ENCODE measurements around the gene NPHP4.
"Not testable (repeated sequence)": the region's sequence is repeated elsewhere in the genome, so short reads cannot be mapped to it uniquely, and the experiment has no call there.

NPHP4 gene

GRCh38 chr1:5908461-5909375, 83.5 kb downstream of the NPHP4 start:
- DNase-seq: no peak

GRCh38 chr1:5907966-5908365, 84.3 kb downstream of the NPHP4 start:
- no peak for DNase-seq

- DNase-seq: no peak
Observed at GRCh38 chr1:5907386-5907785, 84.8 kb downstream of the NPHP4 start.

- no peak for DNase-seq
Observed at GRCh38 chr1:5906966-5907365, 85.3 kb downstream of the NPHP4 start.

DNA sequence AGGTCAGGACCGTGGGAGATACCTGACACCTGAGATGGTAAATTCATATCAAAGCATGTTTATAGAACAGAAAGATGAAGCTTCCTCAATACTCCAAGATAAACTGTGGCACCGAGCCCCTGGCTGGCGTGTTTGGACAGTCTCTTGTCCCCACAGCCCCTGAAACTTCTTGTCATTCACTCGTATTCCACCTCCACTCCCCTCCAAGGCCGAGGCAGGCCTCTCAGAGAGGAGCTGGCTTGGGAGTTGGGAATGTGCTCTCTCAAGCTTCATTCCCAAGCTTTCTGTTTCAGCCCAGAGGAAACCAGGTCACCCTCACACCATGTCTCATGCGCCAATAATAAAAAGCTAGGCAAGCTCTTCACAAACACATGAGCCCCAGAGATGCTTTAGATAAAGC, 86.1 kb downstream of the NPHP4 start:
- DNase-seq: peak; percentile 13

DNA sequence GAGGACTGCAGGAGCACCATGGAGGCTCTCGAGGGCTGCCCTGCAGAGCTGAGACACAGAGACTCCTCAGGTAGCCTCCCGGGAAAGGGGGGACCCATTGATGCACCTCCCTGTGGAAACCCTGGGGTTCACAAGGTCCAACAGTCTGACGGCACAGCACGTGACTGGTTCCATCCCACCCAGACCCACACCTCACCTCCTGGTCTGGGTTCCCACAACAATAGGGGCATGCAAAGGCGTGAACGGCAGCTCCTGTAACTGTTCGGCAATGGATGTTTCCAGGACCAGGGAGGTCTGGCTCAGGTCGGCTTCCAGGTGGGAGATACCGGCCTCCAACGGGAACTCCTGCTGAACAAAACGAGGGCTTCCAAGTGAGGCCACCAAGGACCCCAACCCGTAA, 86.8 kb downstream of the NPHP4 start:
- DNase-seq: no peak

DNA sequence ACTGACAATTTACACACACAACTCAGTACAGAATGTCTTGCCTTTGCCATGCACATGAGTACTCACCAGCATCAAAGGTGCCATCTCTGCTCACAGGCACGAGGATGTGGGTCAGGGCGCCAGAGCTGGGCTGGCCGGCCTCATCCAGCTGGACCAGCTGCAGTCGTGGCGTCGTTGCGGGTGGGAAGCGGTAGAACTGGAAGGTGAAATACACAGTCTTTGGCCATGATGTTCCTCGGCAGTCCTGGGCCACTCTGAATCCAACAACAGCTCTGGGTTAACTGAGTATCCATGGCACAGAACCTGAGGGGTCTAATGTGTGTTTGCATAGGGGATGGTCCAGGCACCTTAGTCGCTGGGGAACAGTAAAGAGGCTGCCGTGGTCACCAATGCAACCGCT, 87.7 kb downstream of the NPHP4 start:
- DNase-seq: no peak

DNA sequence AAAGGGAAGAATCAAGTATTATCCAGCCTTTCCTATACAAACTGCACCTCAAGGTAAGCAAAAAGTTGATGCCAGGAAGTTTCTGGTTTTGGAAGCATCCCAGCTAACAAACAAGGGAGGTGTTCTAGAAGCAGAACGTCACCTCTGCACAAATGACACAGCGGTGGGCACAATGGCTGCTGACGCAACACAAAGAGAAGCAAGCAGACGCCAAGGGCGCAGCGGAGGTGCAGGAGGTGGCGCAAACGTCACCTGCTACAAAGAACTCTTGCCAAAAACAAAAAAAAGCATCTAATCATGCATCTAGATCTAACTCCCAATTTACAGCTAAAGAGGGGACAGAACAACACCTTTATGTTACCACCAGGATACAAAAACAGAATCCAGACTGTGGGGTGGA, 88.5 kb downstream of the NPHP4 start:
- no peak for DNase-seq

GRCh38 chr1:5903031-5903430, 89.2 kb downstream of the NPHP4 start:
- DNase-seq: no peak

GRCh38 chr1:5901841-5902240, 90.4 kb downstream of the NPHP4 start:
- DNase-seq: no peak

DNA sequence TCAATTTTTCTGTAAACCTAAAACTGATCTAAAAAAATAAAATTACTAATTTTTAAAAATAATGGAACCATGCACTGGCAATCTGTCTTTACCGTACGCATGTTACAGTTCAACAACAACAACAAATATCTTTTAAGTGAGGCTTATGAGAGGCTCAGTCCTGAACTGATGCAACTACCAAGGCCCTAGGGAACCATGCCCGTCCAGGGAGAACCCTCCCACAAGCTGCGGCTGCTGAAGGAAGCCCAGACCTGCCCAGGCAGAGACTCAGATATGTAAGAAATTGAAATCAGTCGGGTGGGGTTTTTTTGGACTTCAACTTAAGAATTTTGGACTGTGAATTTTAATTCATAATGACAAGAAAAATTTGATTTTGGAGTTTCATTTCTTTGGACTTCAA, 91.1 kb downstream of the NPHP4 start:
- DNase-seq: no peak

DNA sequence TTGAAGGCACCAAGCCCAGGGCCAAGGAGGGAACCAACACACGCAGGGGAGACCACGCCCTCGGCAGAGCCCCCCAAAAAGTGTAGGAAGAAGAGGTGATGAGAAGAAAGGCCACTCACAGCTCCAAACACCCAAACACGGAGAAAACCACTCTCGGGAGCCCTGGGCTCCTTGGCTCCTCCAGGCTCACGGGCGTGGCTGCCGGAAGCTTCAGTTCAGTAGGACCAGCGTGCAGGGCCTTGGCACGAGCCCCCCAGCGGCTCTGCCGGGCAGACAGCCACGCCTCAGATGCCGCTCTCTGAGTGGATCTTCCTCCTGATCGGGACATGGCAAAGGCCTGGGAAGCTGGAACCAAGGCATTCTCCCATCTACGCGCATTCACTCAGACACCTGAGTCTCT, 94.0 kb downstream of the NPHP4 start:
- DNase-seq: no peak

- DNase-seq: no peak
Observed at GRCh38 chr1:5896706-5897660, 95.2 kb downstream of the NPHP4 start.

GRCh38 chr1:5895446-5896406, 96.5 kb downstream of the NPHP4 start:
- no peak for DNase-seq

- DNase-seq: not testable (repeated sequence)
Observed at GRCh38 chr1:5893699-5894278, 98.4 kb downstream of the NPHP4 start.

DNA sequence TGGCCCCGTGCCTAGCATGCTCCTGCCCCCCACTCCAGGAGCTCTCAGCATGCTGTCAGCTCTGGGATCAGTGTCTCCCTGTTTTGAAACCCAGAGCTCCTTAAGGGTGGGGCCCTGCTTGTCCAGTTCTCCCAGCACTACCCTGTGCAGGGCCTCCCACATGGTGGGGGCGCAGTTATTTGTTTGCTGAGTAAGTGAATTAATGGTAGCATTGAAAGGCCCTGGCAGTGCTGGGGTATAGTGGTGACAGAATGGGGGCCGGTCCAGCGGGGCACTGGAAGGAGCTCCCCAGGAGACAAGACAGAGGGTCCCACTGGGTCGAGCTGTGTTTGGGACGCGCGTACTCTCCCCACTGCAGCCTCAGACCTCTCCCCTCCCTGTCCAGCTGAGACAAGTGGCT, 99.9 kb downstream of the NPHP4 start:
- DNase-seq: no peak

GRCh38 chr1:5891736-5892135, 100.5 kb downstream of the NPHP4 start:
- no peak for DNase-seq

GRCh38 chr1:5891137-5891536, 101.1 kb downstream of the NPHP4 start:
- no peak for DNase-seq

GRCh38 chr1:5890346-5891106, 101.7 kb downstream of the NPHP4 start:
- DNase-seq: no peak

GRCh38 chr1:5889901-5890300, 102.3 kb downstream of the NPHP4 start:
- DNase-seq: no peak

DNA sequence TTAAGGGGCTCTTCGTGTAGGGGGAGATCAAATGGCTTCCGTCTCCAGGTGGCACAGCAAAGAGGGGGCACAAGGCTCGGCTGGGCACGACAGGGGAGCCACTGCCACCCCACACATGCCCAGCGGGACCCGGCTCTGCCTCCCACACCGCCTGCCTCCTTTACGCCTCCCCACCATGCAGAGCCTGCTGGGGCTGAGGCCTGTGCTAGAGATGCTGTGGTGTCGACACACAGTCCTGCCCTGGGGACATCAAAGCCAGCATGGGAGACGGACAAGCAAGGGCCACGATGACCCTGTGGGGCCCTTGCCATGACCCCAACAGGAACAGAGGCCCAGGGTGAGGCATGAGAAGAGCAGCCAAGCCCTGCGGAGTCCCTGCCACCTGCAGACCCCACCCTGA, 102.8 kb downstream of the NPHP4 start:
- no peak for DNase-seq

All from stimulated activated CD8-positive, alpha-beta memory T cell treated with anti-CD3 and anti-CD28 coated beads, Interleukin-4, amount 100 ng/mL, for 48 hours (primary cell).